A549 (cell line): ENCODE results near the gene PRR3. TPM values are rescaled to one million over a fixed set of nuclear protein-coding genes. Genes with fewer than 3 reads are reported as not detected.
"Not testable (repeated sequence)": the region's sequence is repeated elsewhere in the genome, so short reads cannot be mapped to it uniquely, and the experiment has no call there.

Source experiments
- ATAC-seq, 2 experiments: fragments of 200-7000 bp in 1 of 2; fragments of >200 bp in 1 of 2; cut with Nextera tagmentation in 1 of 2; cut with Tn5 transposase in 1 of 2; 3 replicates each; pipeline versions ENCODE4 v1.8.0 to v1.9.1; 2018 to 2020; ENCODE audit warnings: mild to moderate bottlenecking in 1 of 2, moderate library complexity in 1 of 2
- CTCF ChIA-PET: fragments of 300-600 bp; sonication (Branson Sonifier 250); formaldehyde crosslinking; extraction: SDS; loops from one replicate; lab custom pipeline; 2021; ENCODE audit warnings: antibody characterized with exemption, inconsistent platforms; lab: Yijun Ruan, JAX
- POLR2A ChIA-PET: fragments of 350-600 bp; formaldehyde crosslinking; extraction: SDS; loops from one replicate; lab custom pipeline; 2021; ENCODE audit warnings: antibody characterized with exemption, inconsistent platforms; lab: Yijun Ruan, JAX
- DNase-seq, 2 experiments: peaks; one replicate each; pipeline versions ENCODE4 v3.0.0 to v3.0.0-alpha.2; 2011 to 2016; ENCODE audit warnings: low read depth in 1 of 2, low spot score in 1 of 2
- FAIRE-seq: peaks from 2 replicates; lab custom pipeline; 2011; peaks lifted over from hg19 to GRCh38; lab: Jason Lieb, UNC
- H3K27ac ChIP-seq, 2 experiments: fragments of >200 bp; sonication (Bioruptor Twin); formaldehyde crosslinking; 3 replicates each; pipeline ENCODE4 v1.5.1; 2016 to 2017
- H3K4me1 ChIP-seq: fragments of >200 bp; sonication (Bioruptor Twin); formaldehyde crosslinking; 3 replicates; pipeline ENCODE4 v1.6.1; 2016
- H3K4me2 ChIP-seq: fragments of >200 bp; sonication (Bioruptor Twin); formaldehyde crosslinking; 3 replicates; pipeline ENCODE4 v1.6.1; 2016
- H3K4me3 ChIP-seq: fragments of >200 bp; sonication (Bioruptor Twin); formaldehyde crosslinking; 3 replicates; pipeline ENCODE4 v1.5.1; 2016
- H3K9me3 ChIP-seq: fragments of >200 bp; sonication (Bioruptor Twin); formaldehyde crosslinking; 3 replicates; pipeline ENCODE4 v1.6.1; 2016
- BHLHE40 ChIP-seq: IDR thresholded peaks from 2 replicates; pipeline ENCODE4 v1.6.1; 2012; ENCODE audit warnings: low read depth, low read length, inconsistent platforms
- CBX2 ChIP-seq: fragments of 200-600 bp; sonication (generic); IDR thresholded peaks from 2 replicates; pipeline ENCODE4 v1.6.1; 2016; ENCODE audit warnings: low read depth, mild to moderate bottlenecking, borderline replicate concordance
- CBX8 ChIP-seq: fragments of 200-600 bp; sonication (generic); IDR thresholded peaks from 2 replicates; pipeline ENCODE4 v1.6.1; 2016
- CEBPB ChIP-seq, 2 experiments: fragments of >200 bp in 1 of 2; sonication (Bioruptor Twin) in 1 of 2; formaldehyde crosslinking in 1 of 2; IDR thresholded peaks; 2 replicates each; pipeline ENCODE4 v1.6.1; 2012 to 2016
- E2F6 ChIP-seq: IDR thresholded peaks from 2 replicates; pipeline ENCODE4 v1.6.1; 2012; ENCODE audit warnings: low read depth, borderline replicate concordance
- EHF ChIP-seq: fragments of 250-450 bp; sonication (Bioruptor Pico); IDR thresholded peaks from 2 replicates; pipeline ENCODE4 v1.5.0; 2020; ENCODE audit warnings: mild to moderate bottlenecking
- EHMT2 ChIP-seq: fragments of 200-600 bp; sonication (generic); IDR thresholded peaks from 2 replicates; pipeline ENCODE4 v1.6.1; 2016; ENCODE audit warnings: antibody characterized with exemption, low read depth, mild to moderate bottlenecking, moderate library complexity
- EP300 ChIP-seq, 2 experiments: fragments of >200 bp; sonication (Bioruptor Twin); formaldehyde crosslinking; IDR thresholded peaks; 2 replicates in 1 of 2; 3 replicates in 1 of 2; pipeline ENCODE4 v1.6.1; 2016 to 2017
- ESRRA ChIP-seq: fragments of 150-350 bp; IDR thresholded peaks from 2 replicates; pipeline ENCODE4 v1.6.1; 2014; ENCODE audit warnings: mild to moderate bottlenecking, low read length, borderline replicate concordance
- FOSB ChIP-seq: fragments of 250-450 bp; sonication (Bioruptor Pico); IDR thresholded peaks from 2 replicates; pipeline ENCODE4 v1.5.0; 2020; ENCODE audit warnings: mild to moderate bottlenecking, moderate library complexity
- HEYL ChIP-seq: fragments of 250-450 bp; sonication (Bioruptor Pico); IDR thresholded peaks from 2 replicates; pipeline ENCODE4 v1.8.0; 2021; ENCODE audit warnings: mild to moderate bottlenecking, moderate library complexity
- HOXA7 ChIP-seq: fragments of 250-450 bp; sonication (Bioruptor Pico); IDR thresholded peaks from 2 replicates; pipeline ENCODE4 v1.5.0; 2020; ENCODE audit warnings: mild to moderate bottlenecking, moderate library complexity
- HOXB13 ChIP-seq: fragments of 250-450 bp; sonication (Bioruptor Pico); IDR thresholded peaks from 2 replicates; pipeline ENCODE4 v1.5.0; 2020; ENCODE audit warnings: low read depth, mild to moderate bottlenecking, moderate library complexity
- JUN ChIP-seq, 2 experiments: fragments of >200 bp; sonication (Bioruptor Twin); formaldehyde crosslinking; IDR thresholded peaks; 2 replicates in 1 of 2; 3 replicates in 1 of 2; pipeline ENCODE4 v1.6.1; 2016 to 2017
- MAX ChIP-seq: IDR thresholded peaks from 2 replicates; pipeline ENCODE4 v1.6.1; 2012
- MAZ ChIP-seq: fragments of 150-350 bp; IDR thresholded peaks from 2 replicates; pipeline ENCODE4 v1.6.1; 2014; ENCODE audit warnings: antibody characterized with exemption, low read depth, low read length, borderline replicate concordance
- NPAS2 ChIP-seq: fragments of 250-450 bp; sonication (Bioruptor Pico); IDR thresholded peaks from 2 replicates; pipeline ENCODE4 v1.8.0; 2022; ENCODE audit warnings: mild to moderate bottlenecking, moderate library complexity, borderline replicate concordance
- PHF8 ChIP-seq: fragments of 200-600 bp; sonication (generic); IDR thresholded peaks from 2 replicates; pipeline ENCODE4 v1.6.1; 2016; ENCODE audit warnings: low read depth, mild to moderate bottlenecking, antibody characterized with exemption, moderate library complexity, borderline replicate concordance
- POLR2A ChIP-seq: IDR thresholded peaks from 2 replicates; pipeline ENCODE4 v1.6.1; 2012; ENCODE audit warnings: mild to moderate bottlenecking, low read length
- RAD21 ChIP-seq, 2 experiments: fragments of >200 bp in 1 of 2; sonication (Bioruptor Twin) in 1 of 2; formaldehyde crosslinking in 1 of 2; IDR thresholded peaks in 1 of 2; conservative IDR thresholded peaks in 1 of 2; 2 replicates in 1 of 2; 3 replicates in 1 of 2; pipeline ENCODE4 v1.6.1; 2012 to 2018; ENCODE audit warnings: inconsistent platforms in 1 of 2
- RNF2 ChIP-seq: fragments of 200-600 bp; sonication (generic); IDR thresholded peaks from 2 replicates; pipeline ENCODE4 v1.6.1; 2016; ENCODE audit warnings: low read depth, mild to moderate bottlenecking, antibody characterized with exemption, moderate library complexity, borderline replicate concordance
- SMC3 ChIP-seq: fragments of >200 bp; sonication (Bioruptor Twin); formaldehyde crosslinking; IDR thresholded peaks from 3 replicates; pipeline ENCODE4 v1.6.1; 2018; ENCODE audit warnings: inconsistent platforms
- TP53 ChIP-seq: fragments of 250-450 bp; sonication (Bioruptor Pico); IDR thresholded peaks from 2 replicates; pipeline ENCODE4 v1.5.0; 2021; ENCODE audit warnings: mild to moderate bottlenecking, moderate library complexity
- ZC3H11A ChIP-seq: fragments of 450-650 bp; IDR thresholded peaks from 2 replicates; pipeline ENCODE4 v1.6.1; 2014; ENCODE audit warnings: antibody characterized with exemption, mild to moderate bottlenecking
- WGBS: methylation state at CpG from one replicate; pipeline ENCODE4 v1.1.6; 2017; ENCODE audit errors: missing lambda C conversion rate; 5-methylcytosine and 5-hydroxymethylcytosine counted together
- polyA plus RNA-seq, 4 experiments: library from polyadenylated mRNA; depleted of rRNA in 3 of 4; stranded (reverse); fragments of >200 nt; fragmentation: RNase III in 1 of 4; extraction: RNeasy Plus Mini Kit Qiagen cat#74134 plus additional on column Dnase treatment in 1 of 4; gene quantifications; 2 replicates in 3 of 4; 3 replicates in 1 of 4; pipeline ENCODE4 v1.2.3, GENCODE V29; 2011 to 2017
- TF ChIP-seq, protein P1 (sequence below): fragments of >200 bp; sonication (Bioruptor Twin); formaldehyde crosslinking; IDR thresholded peaks from 2 replicates; pipeline ENCODE4 v1.6.1; 2016
- TF ChIP-seq, protein P2 (sequence below): fragments of >200 bp; sonication (Bioruptor Twin); formaldehyde crosslinking; IDR thresholded peaks from 3 replicates; pipeline ENCODE4 v1.5.1; 2016
- TF ChIP-seq, protein P3 (sequence below): fragments of >200 bp; sonication (Bioruptor Twin); formaldehyde crosslinking; IDR thresholded peaks from 3 replicates; pipeline ENCODE4 v1.6.1; 2016

Gene PRR3
- polyA plus RNA-seq, 2 of the 4 experiments (the other 2 are of a cell fraction) = 13.8 to 24.1 TPM

DNA sequence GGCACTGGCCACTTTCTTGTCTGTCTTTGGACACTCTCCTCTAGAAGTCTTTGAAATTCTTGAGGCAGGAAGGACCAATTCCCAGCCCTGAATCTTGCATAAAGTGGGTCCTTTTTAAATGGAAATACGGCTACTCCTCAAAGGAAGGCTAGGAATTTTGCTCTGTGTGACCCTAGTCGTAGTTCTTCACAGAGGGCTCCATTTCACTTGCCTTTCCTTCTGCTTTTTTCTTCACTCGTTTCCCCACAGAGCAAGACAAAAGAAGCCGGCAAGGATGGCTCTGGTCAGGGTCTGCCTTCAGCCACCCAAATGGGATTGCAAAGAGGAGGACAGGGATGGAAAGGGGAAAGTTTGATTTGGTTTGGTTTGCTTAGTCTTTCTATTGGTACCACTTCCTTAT is 42.0 kb upstream of the PRR3 start:
- WGBS = 88% methylated on average over 4 of the region's 4 CpGs
- CTCF ChIA-PET = no interaction called here
- TF ChIP-seq ESRRA (no peak), BHLHE40 (no peak), MAX (no peak), SMC3 (no peak), NPAS2 (no peak), EHMT2 (no peak), CBX2 (no peak), HOXA7 (no peak), HEYL (no peak), TP53 (CRISPR knock-in tag) (no peak), RAD21 (conservative IDR thresholded peaks at IDR 0.05 in 1 of 2, IDR thresholded peaks at IDR 0.05 in 1 of 2) (no peak), EHF (CRISPR knock-in tag) (no peak), FOSB (no peak), POLR2A (no peak), ZC3H11A (no peak), RNF2 (no peak), HOXB13 (CRISPR knock-in tag) (no peak)
- TF ChIP-seq, protein P1, sequence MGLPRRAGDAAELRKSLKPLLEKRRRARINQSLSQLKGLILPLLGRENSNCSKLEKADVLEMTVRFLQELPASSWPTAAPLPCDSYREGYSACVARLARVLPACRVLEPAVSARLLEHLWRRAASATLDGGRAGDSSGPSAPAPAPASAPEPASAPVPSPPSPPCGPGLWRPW = no peak
- TF ChIP-seq, protein P2, sequence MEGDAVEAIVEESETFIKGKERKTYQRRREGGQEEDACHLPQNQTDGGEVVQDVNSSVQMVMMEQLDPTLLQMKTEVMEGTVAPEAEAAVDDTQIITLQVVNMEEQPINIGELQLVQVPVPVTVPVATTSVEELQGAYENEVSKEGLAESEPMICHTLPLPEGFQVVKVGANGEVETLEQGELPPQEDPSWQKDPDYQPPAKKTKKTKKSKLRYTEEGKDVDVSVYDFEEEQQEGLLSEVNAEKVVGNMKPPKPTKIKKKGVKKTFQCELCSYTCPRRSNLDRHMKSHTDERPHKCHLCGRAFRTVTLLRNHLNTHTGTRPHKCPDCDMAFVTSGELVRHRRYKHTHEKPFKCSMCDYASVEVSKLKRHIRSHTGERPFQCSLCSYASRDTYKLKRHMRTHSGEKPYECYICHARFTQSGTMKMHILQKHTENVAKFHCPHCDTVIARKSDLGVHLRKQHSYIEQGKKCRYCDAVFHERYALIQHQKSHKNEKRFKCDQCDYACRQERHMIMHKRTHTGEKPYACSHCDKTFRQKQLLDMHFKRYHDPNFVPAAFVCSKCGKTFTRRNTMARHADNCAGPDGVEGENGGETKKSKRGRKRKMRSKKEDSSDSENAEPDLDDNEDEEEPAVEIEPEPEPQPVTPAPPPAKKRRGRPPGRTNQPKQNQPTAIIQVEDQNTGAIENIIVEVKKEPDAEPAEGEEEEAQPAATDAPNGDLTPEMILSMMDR = no peak
- TF ChIP-seq, protein P3, sequence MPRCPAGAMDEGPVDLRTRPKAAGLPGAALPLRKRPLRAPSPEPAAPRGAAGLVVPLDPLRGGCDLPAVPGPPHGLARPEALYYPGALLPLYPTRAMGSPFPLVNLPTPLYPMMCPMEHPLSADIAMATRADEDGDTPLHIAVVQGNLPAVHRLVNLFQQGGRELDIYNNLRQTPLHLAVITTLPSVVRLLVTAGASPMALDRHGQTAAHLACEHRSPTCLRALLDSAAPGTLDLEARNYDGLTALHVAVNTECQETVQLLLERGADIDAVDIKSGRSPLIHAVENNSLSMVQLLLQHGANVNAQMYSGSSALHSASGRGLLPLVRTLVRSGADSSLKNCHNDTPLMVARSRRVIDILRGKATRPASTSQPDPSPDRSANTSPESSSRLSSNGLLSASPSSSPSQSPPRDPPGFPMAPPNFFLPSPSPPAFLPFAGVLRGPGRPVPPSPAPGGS = no peak
- TF ChIP-seq, all 56 proteins: peak for 0

DNA sequence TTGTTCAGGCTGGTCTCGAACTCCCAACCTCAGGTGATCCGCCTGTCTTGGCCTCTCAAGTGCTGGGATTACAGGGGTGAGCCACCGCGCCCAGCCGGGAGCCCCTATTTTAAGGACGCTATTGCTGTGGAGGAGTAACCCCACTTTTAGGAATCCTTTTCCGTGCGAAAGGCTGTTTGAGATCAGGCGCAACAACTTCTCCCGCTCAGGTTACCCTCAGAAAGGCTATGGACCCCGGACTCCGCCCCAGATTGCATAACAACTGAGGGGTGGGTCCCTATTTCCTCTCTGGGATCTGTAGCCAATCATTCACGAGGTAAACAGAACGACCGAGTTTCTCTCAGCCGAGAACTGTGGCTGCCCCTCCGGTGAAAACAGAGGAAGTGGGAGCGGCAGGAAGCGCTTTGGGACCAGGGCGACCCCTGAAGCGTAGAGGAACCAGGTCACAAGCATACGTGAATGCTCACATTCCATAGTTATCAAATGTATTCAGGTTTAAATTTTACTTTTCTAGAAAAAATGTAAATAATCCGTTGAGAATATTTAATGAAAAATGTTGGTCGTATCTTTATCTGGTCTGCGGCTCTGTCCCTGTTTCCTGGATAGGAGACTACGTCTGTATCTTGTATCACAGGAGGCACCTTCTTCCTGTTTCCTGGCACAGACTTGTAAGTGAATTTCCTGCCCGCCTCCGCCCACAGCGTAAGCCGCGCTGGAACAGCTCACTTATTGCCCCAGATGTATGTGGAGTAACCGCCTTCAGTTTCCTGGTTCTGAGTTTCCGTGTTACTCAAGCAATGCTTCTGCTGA is 40.9 kb upstream of the PRR3 start:
- TF ChIP-seq CBX2 = no peak
- TF ChIP-seq CEBPB (IDR thresholded peaks at IDR 0.05) = peak; percentile 86 to 97
- 0 out of 2 replicates have a peak, but pooled peaks have one; percentile 19 for TF ChIP-seq MAX
- 0 out of 2 replicates have a peak, but pooled peaks have one; percentile 59 for TF ChIP-seq PHF8
- no peak for TF ChIP-seq MAZ
- TF ChIP-seq E2F6 = no peak
- TF ChIP-seq, protein P3 = 0 out of 3 replicates have a peak, but pooled peaks have one; percentile 12
- 0 out of 5 replicates have a peak, but pooled peaks of 1 of the 2 experiments have one; percentile 13 for TF ChIP-seq JUN (IDR thresholded peaks at IDR 0.05)
- no peak for TF ChIP-seq EP300 (IDR thresholded peaks at IDR 0.05)
- no peak for TF ChIP-seq CBX8
- DNase-seq (peak; percentile 79 to 91), FAIRE-seq (no peak), ATAC-seq (peak; percentile 94 to 99)
- ChIA-PET POLR2A (interaction anchor here (0.7 kb wide), 1 partner anchor 171 kb away, joined by 3 read pairs; no protein-coding TSS in a partner anchor), CTCF (interaction anchor here (0.8 to 1.5 kb wide), 4 partner anchors 16 to 34 kb away, joined by 3 to 4 read pairs (median 3); no protein-coding TSS in a partner anchor)
- peak overlapping the region; percentile 77 to 87 for H3K27ac ChIP-seq
- peak overlapping the region; percentile 47 for H3K4me3 ChIP-seq
- H3K4me2 ChIP-seq = peak overlapping the region; percentile 55
- no peaks in the 10 kb centered on the region for H3K9me3 ChIP-seq
- WGBS = 3% methylated on average over 29 of the region's 33 CpGs
- no peaks in the 10 kb centered on the region for H3K4me1 ChIP-seq

More for the DNA sequence above, 42.0 kb upstream of the PRR3 start:
- no peak for ATAC-seq
- no peak for DNase-seq
- Histone ChIP-seq H3K9me3 (no peaks in the 10 kb centered on the region), H3K4me1 (no peaks in the 10 kb centered on the region), H3K4me2 (no peak overlapping the region), H3K27ac (peak overlapping the region in 1 of 2 experiments; percentile 87; a peak in 1 of 6 replicates), H3K4me3 (no peak overlapping the region)
- POLR2A ChIA-PET = no interaction called here
- no peak for FAIRE-seq

DNA sequence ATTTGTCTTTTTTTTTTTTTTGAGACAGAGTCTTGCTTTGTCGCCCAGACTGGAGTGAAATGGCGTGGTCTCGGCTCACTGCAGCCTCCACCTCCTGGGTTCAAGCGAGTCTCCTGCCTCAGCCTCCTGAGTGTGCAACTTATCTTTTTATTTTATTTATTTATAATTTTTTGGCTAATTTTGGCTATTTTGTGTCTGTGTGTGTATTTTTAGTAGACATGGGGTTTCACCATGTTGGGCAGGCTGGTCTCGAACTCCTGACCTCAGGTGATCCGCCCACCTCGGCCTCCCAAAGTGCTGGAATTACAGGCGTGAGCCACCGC is 40.4 kb upstream of the PRR3 start:
- not testable (repeated sequence) for FAIRE-seq, ATAC-seq, H3K4me1 ChIP-seq, DNase-seq, H3K9me3 ChIP-seq
- Histone ChIP-seq H3K4me2 (peak overlapping the region; percentile 55), H3K27ac (peak overlapping the region; percentile 77 to 87), H3K4me3 (peak overlapping the region; percentile 47)
- 52% methylated on average over 9 of the region's 9 CpGs for WGBS
- ChIA-PET CTCF (interaction anchor here (0.8 to 2.2 kb wide), 5 partner anchors 16 to 35 kb away, joined by 3 to 6 read pairs (median 3); no protein-coding TSS in a partner anchor), POLR2A (interaction anchor here (0.7 kb wide), 1 partner anchor 171 kb away, joined by 3 read pairs; no protein-coding TSS in a partner anchor)
